Thyroid gland (tissue), 4 donors: Measurements from ENCODE around the gene IRF2. TPM values are rescaled to one million over a fixed set of nuclear protein-coding genes. Genes with fewer than 3 reads are reported as not detected.

Experiments
- DNase-seq, 2 donors: peaks; one replicate each; pipeline ENCODE4 v3.0.0-alpha.2; 2019
- H3K27ac ChIP-seq, 3 donors: fragments of 200-600 bp; sonication (generic); 1 replicate in 2 of 3; 2 replicates in 1 of 3; pipeline ENCODE4 v1.5.1; 2016 to 2019; ENCODE audit warnings: mild to moderate bottlenecking in 1 of 3, moderate library complexity in 1 of 3
- H3K27me3 ChIP-seq: fragments of 200-600 bp; sonication (generic); one replicate; pipeline ENCODE4 v1.5.1; 2019
- H3K36me3 ChIP-seq, 2 donors: fragments of 200-600 bp; sonication (generic); one replicate each; pipeline ENCODE4 v1.5.1; 2016 to 2019
- H3K4me1 ChIP-seq, 2 donors: fragments of 200-600 bp; sonication (generic); one replicate each; pipeline ENCODE4 v1.5.1; 2017 to 2019
- H3K4me3 ChIP-seq, 3 donors: fragments of 200-600 bp; sonication (generic); replicated peaks in 1 of 3; 1 replicate in 2 of 3; 2 replicates in 1 of 3; pipeline ENCODE4 v1.5.1; 2016; ENCODE audit warnings: mild to moderate bottlenecking in 1 of 3
- H3K9me3 ChIP-seq: fragments of 200-600 bp; sonication (generic); one replicate; pipeline ENCODE4 v1.5.1; 2017
- POLR2A ChIP-seq, 2 donors: fragments of 450-650 bp; IDR thresholded peaks; one replicate each; pipeline ENCODE4 v1.6.1; 2017; ENCODE audit warnings: antibody characterized with exemption in 2 of 2, mild to moderate bottlenecking in 2 of 2, moderate library complexity in 1 of 2
- WGBS, 2 donors: methylation state at CpG; one replicate each; pipeline ENCODE4 v1.1.5; 2017; 5-methylcytosine and 5-hydroxymethylcytosine counted together
- intact Hi-C: fragments of 100-400 bp; cut with DNase I; formaldehyde crosslinking; loops from one replicate; pipeline ENCODE4 v1.15.1; 2023
- total RNA-seq, 4 donors: library from RNA; depleted of rRNA; stranded (reverse); fragments of >200 nt; gene quantifications; one replicate each; pipeline ENCODE4 v1.2.3, GENCODE V29; 2016
- TF ChIP-seq, protein P1 (sequence below), 6 experiments: fragments of 200-600 bp in 3 of 6; fragments of 450-650 bp in 3 of 6; sonication (generic) in 3 of 6; IDR thresholded peaks; one replicate each; pipeline ENCODE4 v1.5.1; 2016 to 2019; ENCODE audit warnings: antibody characterized with exemption in 6 of 6, mild to moderate bottlenecking in 2 of 6, inconsistent platforms in 1 of 6, moderate library complexity in 1 of 6

Gene IRF2
- total RNA-seq, 4 donors from 2014 or later: 24.7 to 39.8 (median 34.5) TPM

DNA sequence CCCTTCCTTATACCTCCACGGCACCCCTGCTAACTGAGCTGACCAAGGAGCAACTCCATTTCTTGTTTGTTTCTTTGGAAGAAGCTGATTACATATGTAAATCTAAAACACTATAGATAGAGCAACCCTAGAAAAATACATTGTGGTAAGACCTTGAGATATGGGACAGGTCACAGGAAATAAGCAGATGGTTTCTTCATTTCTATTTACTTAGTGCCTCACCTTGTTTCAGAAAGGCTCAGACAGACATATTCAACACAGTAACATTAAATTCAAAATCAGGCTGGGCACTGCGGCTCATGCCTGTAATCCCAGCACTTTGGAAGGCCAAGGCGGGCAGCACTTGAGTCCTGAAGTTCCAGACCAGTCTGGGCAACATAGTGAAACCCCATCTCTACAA lies 47.3 kb downstream of the IRF2 start:
- peaks cover 14 to 25% of the 10 kb centered on the region in 2 donors for H3K4me1 ChIP-seq
- no peak overlapping the region for H3K4me3 ChIP-seq
- TF ChIP-seq, protein P1, sequence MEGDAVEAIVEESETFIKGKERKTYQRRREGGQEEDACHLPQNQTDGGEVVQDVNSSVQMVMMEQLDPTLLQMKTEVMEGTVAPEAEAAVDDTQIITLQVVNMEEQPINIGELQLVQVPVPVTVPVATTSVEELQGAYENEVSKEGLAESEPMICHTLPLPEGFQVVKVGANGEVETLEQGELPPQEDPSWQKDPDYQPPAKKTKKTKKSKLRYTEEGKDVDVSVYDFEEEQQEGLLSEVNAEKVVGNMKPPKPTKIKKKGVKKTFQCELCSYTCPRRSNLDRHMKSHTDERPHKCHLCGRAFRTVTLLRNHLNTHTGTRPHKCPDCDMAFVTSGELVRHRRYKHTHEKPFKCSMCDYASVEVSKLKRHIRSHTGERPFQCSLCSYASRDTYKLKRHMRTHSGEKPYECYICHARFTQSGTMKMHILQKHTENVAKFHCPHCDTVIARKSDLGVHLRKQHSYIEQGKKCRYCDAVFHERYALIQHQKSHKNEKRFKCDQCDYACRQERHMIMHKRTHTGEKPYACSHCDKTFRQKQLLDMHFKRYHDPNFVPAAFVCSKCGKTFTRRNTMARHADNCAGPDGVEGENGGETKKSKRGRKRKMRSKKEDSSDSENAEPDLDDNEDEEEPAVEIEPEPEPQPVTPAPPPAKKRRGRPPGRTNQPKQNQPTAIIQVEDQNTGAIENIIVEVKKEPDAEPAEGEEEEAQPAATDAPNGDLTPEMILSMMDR (IDR thresholded peaks at IDR 0.05): no peak
- no peak for TF ChIP-seq POLR2A (IDR thresholded peaks at IDR 0.05)
- H3K36me3 ChIP-seq: peaks cover 0 to 7% of the 10 kb centered on the region in 2 donors
- H3K27me3 ChIP-seq: no peaks in the 10 kb centered on the region
- DNase-seq: no peak
- peak overlapping the region in 2 of 3 donors; percentile 5 to 36 for H3K27ac ChIP-seq
- 98 to 99% methylated on average over 3 of the region's 3 CpGs for WGBS, 2 donors
- intact Hi-C loops: no loop called here
- H3K9me3 ChIP-seq: no peaks in the 10 kb centered on the region

DNA sequence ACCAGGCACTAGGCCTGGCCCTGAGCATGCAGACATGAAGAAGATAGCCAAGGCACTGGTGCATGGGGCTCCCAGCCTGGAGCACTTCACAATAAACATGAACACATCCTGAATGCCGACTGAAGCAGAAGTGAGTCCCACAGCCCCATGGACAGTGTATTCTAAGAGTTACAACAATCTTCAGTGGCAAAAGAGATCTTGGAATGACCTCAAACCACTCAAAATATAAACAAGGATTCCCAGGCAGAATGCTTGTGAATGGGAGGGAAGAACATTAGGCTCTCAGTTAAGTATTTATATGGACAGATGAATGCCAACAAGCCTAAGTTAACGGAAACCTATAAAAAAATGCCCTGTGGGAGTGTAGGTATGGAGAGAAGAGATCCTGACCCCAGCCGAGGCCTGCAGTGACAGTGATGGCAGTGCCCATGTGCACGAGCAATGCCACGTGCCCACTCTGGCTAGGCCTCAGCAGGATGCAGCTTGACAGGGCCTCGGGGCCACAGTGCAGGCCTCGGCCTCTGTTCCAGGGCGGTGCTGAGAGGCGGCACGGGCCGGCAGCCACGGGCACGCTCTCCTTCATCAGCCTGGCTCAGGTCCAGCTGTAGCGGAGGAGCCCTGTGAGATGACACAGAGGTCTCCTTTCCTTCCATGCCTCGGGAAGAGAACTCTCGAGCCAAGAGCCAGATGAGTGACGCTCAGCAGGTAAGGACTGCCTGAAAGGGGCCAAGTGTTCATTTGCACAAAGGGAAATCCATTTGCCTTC lies 49.2 kb downstream of the IRF2 start:
- Histone ChIP-seq H3K36me3 (peaks cover 0 to 9% of the 10 kb centered on the region in 2 donors), H3K9me3 (no peaks in the 10 kb centered on the region), H3K27me3 (no peaks in the 10 kb centered on the region), H3K4me3 (no peak overlapping the region), H3K27ac (peak overlapping the region in 2 of 3 donors; percentile 29 to 36), H3K4me1 (peaks cover 14 to 25% of the 10 kb centered on the region in 2 donors)
- intact Hi-C loops: no loop called here
- peak; percentile 82 to 86 for DNase-seq
- TF ChIP-seq POLR2A (IDR thresholded peaks at IDR 0.05): no peak
- TF ChIP-seq, protein P1 (IDR thresholded peaks at IDR 0.05): no peak
- WGBS, 2 donors: 47 to 52% methylated on average over 10 to 17 of the region's 17 CpGs

DNA sequence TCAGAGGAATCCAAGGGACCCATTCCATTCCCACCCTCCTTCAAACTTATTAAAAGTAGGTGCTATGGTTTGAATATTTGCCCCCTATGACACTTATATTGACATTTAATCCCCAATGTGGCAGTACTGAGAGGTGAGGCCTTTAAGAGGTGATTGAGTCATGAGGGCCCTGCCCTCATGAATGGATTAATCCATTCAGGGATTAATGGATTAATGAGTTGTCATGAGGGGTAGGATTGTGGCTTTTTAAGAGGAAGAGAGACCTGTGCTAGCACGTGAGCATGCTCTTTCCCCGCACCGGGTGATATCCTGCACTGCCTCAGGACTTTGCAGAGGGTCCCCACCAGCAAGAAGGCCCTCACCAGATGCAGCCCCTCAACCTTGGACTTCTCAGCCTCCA lies 50.1 kb downstream of the IRF2 start:
- Histone ChIP-seq H3K4me3 (no peak overlapping the region), H3K27ac (no peak overlapping the region), H3K27me3 (no peaks in the 10 kb centered on the region), H3K4me1 (peaks cover 14 to 25% of the 10 kb centered on the region in 2 donors), H3K9me3 (no peaks in the 10 kb centered on the region), H3K36me3 (peaks cover 0 to 9% of the 10 kb centered on the region in 2 donors)
- intact Hi-C loops: no loop called here
- no peak for DNase-seq
- TF ChIP-seq POLR2A (IDR thresholded peaks at IDR 0.05): no peak
- 94 to 96% methylated on average over 3 of the region's 3 CpGs for WGBS, 2 donors

DNA sequence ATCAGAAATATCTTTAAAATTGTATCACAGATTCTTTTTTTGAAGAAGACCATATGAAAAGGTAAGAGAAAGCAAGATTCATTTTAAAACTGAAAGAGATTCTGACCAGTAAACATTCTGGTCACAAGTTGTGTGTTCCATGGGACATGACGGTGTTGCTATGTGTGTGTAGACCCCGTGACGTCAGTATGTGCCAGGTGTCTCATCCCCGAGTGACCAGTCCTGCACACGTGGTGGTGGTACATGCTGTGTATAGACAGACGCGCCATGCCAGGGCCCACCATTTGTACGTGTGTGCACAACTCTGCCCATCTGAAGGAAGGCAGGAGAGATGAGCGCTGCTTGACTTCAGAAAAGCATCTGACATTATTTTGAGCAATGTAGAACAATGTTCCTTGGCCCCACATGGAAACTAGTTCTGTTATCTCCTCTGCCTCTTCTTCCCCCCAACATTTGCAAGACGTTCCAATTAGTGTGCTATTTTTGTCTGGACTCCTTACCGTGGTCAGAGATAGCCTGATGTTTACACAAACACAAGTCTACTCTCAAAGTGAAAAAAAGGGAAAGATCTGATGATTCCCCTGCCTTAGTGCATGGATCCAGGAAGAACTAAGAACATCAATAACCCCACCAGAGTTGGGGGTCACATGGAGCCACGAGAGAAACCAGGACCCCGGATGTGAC lies 51.2 kb downstream of the IRF2 start:
- H3K27ac ChIP-seq: no peak overlapping the region
- no peaks in the 10 kb centered on the region for H3K27me3 ChIP-seq
- peaks cover 8 to 18% of the 10 kb centered on the region in 2 donors for H3K36me3 ChIP-seq
- H3K4me1 ChIP-seq: peaks cover 13 to 19% of the 10 kb centered on the region in 2 donors
- intact Hi-C loops: no loop called here
- no peaks in the 10 kb centered on the region for H3K9me3 ChIP-seq
- no peak for DNase-seq
- TF ChIP-seq, protein P1 (IDR thresholded peaks at IDR 0.05): no peak
- no peak for TF ChIP-seq POLR2A (IDR thresholded peaks at IDR 0.05)
- WGBS, 2 donors: 92% methylated on average over 13 of the region's 13 CpGs
- no peak overlapping the region for H3K4me3 ChIP-seq

DNA sequence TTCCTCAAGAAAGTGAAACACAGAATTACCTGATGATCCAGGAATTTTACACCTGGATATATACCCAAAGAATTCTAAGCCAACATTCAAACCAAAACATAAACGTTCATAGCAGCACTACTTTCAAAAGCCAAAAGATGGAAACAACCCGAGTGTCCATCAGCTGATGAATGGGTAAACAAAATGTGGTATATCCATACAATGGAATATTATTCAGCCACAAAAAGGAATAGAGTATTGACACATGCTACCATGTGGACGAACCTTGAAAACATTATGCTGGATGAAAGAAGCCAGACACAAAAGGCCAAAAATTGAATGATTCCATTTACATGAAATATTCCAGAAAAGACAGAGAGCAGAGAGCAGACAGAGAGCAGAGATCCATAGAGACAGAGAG lies 52.0 kb downstream of the IRF2 start:
- peaks cover 7 to 17% of the 10 kb centered on the region in 2 donors for H3K4me1 ChIP-seq
- DNase-seq: no peak
- H3K36me3 ChIP-seq: peaks cover 10 to 18% of the 10 kb centered on the region in 2 donors
- WGBS, 2 donors: 78 to 81% methylated on average over 3 of the region's 3 CpGs
- no peaks in the 10 kb centered on the region for H3K27me3 ChIP-seq
- intact Hi-C loops: no loop called here
- TF ChIP-seq, protein P1 (IDR thresholded peaks at IDR 0.05): no peak
- no peak for TF ChIP-seq POLR2A (IDR thresholded peaks at IDR 0.05)
- H3K4me3 ChIP-seq: no peak overlapping the region
- no peak overlapping the region for H3K27ac ChIP-seq
- H3K9me3 ChIP-seq: no peaks in the 10 kb centered on the region
